ENCODE data around the gene TRAPPC6A. TPM values are rescaled to one million over a fixed set of nuclear protein-coding genes. Genes with fewer than 3 reads are reported as not detected.

Gene TRAPPC6A
- total RNA-seq, 1 experiment from 2014 or later = 59.9 TPM

DNA sequence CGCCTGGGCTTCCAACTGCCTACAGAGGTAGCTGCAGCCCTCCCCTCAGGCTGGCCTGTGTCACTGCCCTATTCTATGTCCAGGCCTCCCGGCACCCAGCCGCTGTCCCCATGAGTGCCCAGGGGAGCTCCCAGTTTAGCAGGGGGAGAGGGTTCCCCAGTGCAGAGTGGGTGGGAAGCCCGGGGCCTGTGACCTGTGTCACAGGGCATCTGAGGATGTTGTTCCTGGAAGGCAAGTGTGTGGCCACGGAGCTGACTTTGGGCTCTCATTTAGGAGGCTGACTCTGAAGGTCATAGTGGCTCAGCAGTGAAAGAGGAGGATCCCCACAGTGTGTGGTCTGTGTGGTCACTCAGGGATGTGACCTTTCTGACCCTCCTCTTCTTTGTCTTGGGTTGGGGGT lies 59.9 kb downstream of the TRAPPC6A start:
- peaks cover 17 to 37% of the 10 kb centered on the region in 2 experiments for H3K4me1 Mint-ChIP-seq
- Histone ChIP-seq H4K5ac (ENCODE audit: insufficient read length, low read depth, low read length) (no peak overlapping the region), H3K23ac (ENCODE audit: insufficient read length, low read depth, low read length) (no peak overlapping the region), H3K79me1 (ENCODE audit: insufficient read depth, low read depth, low read length, poor library complexity, severe bottlenecking) (no peaks in the 10 kb centered on the region), H3K18ac (ENCODE audit: insufficient read length, low read depth, low read length) (no peak overlapping the region), H3K4me1 (ENCODE audit: insufficient read depth, low read length) (no peaks in the 10 kb centered on the region; the same call in 1 of the 2 replicates), H3K9me3 (ENCODE audit: control insufficient read depth, low read depth, low read length) (no peaks in the 10 kb centered on the region), H3K27me3 (ENCODE audit: insufficient read depth, low read length) (no peaks in the 10 kb centered on the region), H3K14ac (ENCODE audit: insufficient read depth, low read length) (no peak overlapping the region), H3K4me2 (ENCODE audit: insufficient read depth, insufficient read length, low read length) (no peak overlapping the region), H4K8ac (replicated peaks; ENCODE audit: insufficient read length, low read depth, low read length) (no peak overlapping the region), H2BK12ac (ENCODE audit: insufficient read length, low read depth, low read length) (no peak overlapping the region), H3K27ac (ENCODE audit: insufficient read length, low read depth, low read length) (no peak overlapping the region), H3K23me2 (ENCODE audit: insufficient read length, low read depth, low read length, poor library complexity, severe bottlenecking) (no peaks in the 10 kb centered on the region), H2BK5ac (ENCODE audit: insufficient read length, low read length) (no peak overlapping the region), H3T11ph (ENCODE audit: low read length) (no peak overlapping the region), H2BK120ac (ENCODE audit: low read depth, low read length, poor library complexity, severe bottlenecking) (no peak overlapping the region), H3K79me2 (ENCODE audit: insufficient read depth, low read length) (peaks cover 8% of the 10 kb centered on the region; the same call in 1 of the 2 replicates), H2BK15ac (ENCODE audit: low read depth, low read length) (no peak overlapping the region), H3K56ac (ENCODE audit: insufficient read length, low read depth, low read length) (no peak overlapping the region), H4K20me1 (ENCODE audit: control insufficient read depth, insufficient read depth, insufficient read length) (peaks cover 8% of the 10 kb centered on the region), H2BK20ac (ENCODE audit: low read depth, low read length, poor library complexity, severe bottlenecking) (no peak overlapping the region), H4K91ac (ENCODE audit: insufficient read length, low read depth, low read length) (no peak overlapping the region), H2AFZ (ENCODE audit: low read length) (no peak overlapping the region), H3K9ac (ENCODE audit: extremely low read depth, insufficient read length, low read length) (no peak overlapping the region), H3K4ac (ENCODE audit: low read depth, low read length) (no peak overlapping the region), H2AK5ac (ENCODE audit: insufficient read length, low read length) (no peak overlapping the region)
- no peak overlapping the region for H3K4me3 Mint-ChIP-seq
- H3K27ac Mint-ChIP-seq = no peak overlapping the region
- TF ChIP-seq, protein P1, sequence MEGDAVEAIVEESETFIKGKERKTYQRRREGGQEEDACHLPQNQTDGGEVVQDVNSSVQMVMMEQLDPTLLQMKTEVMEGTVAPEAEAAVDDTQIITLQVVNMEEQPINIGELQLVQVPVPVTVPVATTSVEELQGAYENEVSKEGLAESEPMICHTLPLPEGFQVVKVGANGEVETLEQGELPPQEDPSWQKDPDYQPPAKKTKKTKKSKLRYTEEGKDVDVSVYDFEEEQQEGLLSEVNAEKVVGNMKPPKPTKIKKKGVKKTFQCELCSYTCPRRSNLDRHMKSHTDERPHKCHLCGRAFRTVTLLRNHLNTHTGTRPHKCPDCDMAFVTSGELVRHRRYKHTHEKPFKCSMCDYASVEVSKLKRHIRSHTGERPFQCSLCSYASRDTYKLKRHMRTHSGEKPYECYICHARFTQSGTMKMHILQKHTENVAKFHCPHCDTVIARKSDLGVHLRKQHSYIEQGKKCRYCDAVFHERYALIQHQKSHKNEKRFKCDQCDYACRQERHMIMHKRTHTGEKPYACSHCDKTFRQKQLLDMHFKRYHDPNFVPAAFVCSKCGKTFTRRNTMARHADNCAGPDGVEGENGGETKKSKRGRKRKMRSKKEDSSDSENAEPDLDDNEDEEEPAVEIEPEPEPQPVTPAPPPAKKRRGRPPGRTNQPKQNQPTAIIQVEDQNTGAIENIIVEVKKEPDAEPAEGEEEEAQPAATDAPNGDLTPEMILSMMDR (conservative IDR thresholded peaks at IDR 0.05) = no peak
- no peak for DNase-seq
- no peaks in the 10 kb centered on the region for H3K27me3 Mint-ChIP-seq (ENCODE audit: low read depth)
- no CpG with 5 or more reads among the region's 5 CpGs for WGBS (ENCODE audit: extremely low coverage, insufficient read length, low lambda C conversion rate)
- H3K36me3 Mint-ChIP-seq (ENCODE audit: insufficient read depth in 1 of 3, low read depth in 3 of 3) = peaks cover 0 to 4% (median 0%) of the 10 kb centered on the region in 3 experiments; a peak in 1 of 7 replicates
- H3K9me3 Mint-ChIP-seq = no peaks in the 10 kb centered on the region

Measured in H9 (cell line).